NAMALWA (cell line): ENCODE results near the gene EMC8.
A peak's percentile ranks its signal among the peaks of the same experiment; 100 is the strongest.

Experiments
- DNase-seq: peaks from one replicate; pipeline ENCODE4 v3.0.0-alpha.2; 2015; ENCODE audit warnings: low spot score

EMC8 gene

GRCh38 chr16:85781695-85782370 is 17.5 kb downstream of the EMC8 start:
- no peak for DNase-seq

GRCh38 chr16:85781156-85781555 is 18.2 kb downstream of the EMC8 start:
- DNase-seq: no peak

GRCh38 chr16:85780281-85780680 is 19.1 kb downstream of the EMC8 start:
- DNase-seq: no peak

- DNase-seq: no peak
These were observed 20.5 kb downstream of the EMC8 start for GRCh38 chr16:85778873-85779272.

GRCh38 chr16:85777583-85778310 is 21.6 kb downstream of the EMC8 start:
- DNase-seq: no peak

- no peak for DNase-seq
These were observed 24.5 kb downstream of the EMC8 start for GRCh38 chr16:85774811-85775210.

GRCh38 chr16:85774136-85774535 is 25.2 kb downstream of the EMC8 start:
- no peak for DNase-seq

GRCh38 chr16:85773044-85773443 is 26.3 kb downstream of the EMC8 start:
- DNase-seq: no peak

- no peak for DNase-seq
These were observed 28.6 kb downstream of the EMC8 start for GRCh38 chr16:85770741-85771140.

GRCh38 chr16:85768199-85768598 is 31.1 kb downstream of the EMC8 start:
- DNase-seq: no peak

- DNase-seq: no peak
These were observed 31.8 kb downstream of the EMC8 start for GRCh38 chr16:85767531-85767930.

- DNase-seq: no peak
These were observed 33.6 kb downstream of the EMC8 start for GRCh38 chr16:85765767-85766166.

- no peak for DNase-seq
These were observed 34.1 kb downstream of the EMC8 start for GRCh38 chr16:85765211-85765610.

GRCh38 chr16:85763616-85764015 is 35.7 kb downstream of the EMC8 start:
- DNase-seq: no peak

GRCh38 chr16:85762970-85763369 is 36.4 kb downstream of the EMC8 start:
- no peak for DNase-seq

GRCh38 chr16:85761861-85762260 is 37.5 kb downstream of the EMC8 start:
- DNase-seq: peak; percentile 47

- DNase-seq: peak; percentile 83
These were observed 39.5 kb downstream of the EMC8 start for GRCh38 chr16:85759631-85760419.

GRCh38 chr16:85759136-85759535 is 40.2 kb downstream of the EMC8 start:
- peak; percentile 92 for DNase-seq

- peak; percentile 94 for DNase-seq
These were observed 42.0 kb downstream of the EMC8 start for GRCh38 chr16:85757341-85757822.

GRCh38 chr16:85755929-85756768 is 43.2 kb downstream of the EMC8 start:
- DNase-seq: peak; percentile 96

GRCh38 chr16:85754413-85754812 is 44.9 kb downstream of the EMC8 start:
- DNase-seq: peak; percentile 91

GRCh38 chr16:85753976-85754375 is 45.4 kb downstream of the EMC8 start:
- peak; percentile 68 for DNase-seq
